SU-DHL-6 (cell line): ENCODE measurements around the gene NTSR1.

Source experiments
- H2AFZ ChIP-seq: fragments of 200-600 bp; sonication (generic); 2 replicates; pipeline ENCODE4 v1.6.1; 2014; ENCODE audit warnings: low read depth, mild to moderate bottlenecking, moderate library complexity, mixed read lengths, antibody characterized with exemption, low read length; ENCODE audit not compliant: severe bottlenecking
- H3F3A ChIP-seq: fragments of 200-600 bp; shearing (Covaris generic); 2 replicates; pipeline ENCODE4 v1.6.0; 2016; ENCODE audit warnings: antibody characterized with exemption, mild to moderate bottlenecking; ENCODE audit not compliant: insufficient read depth
- H3K27ac ChIP-seq: fragments of 200-600 bp; sonication (generic); 2 replicates; pipeline ENCODE4 v1.5.1; 2016; ENCODE audit warnings: low read depth, mild to moderate bottlenecking, low read length, moderate library complexity, mixed read lengths
- H3K27me3 ChIP-seq: fragments of 200-600 bp; sonication (generic), shearing (Covaris generic); 2 replicates; pipeline ENCODE4 v1.6.0; 2014; ENCODE audit warnings: mild to moderate bottlenecking, low read length
- H3K36me3 ChIP-seq: fragments of 200-600 bp; sonication (generic); 2 replicates; pipeline ENCODE4 v1.6.1; 2014; ENCODE audit warnings: mild to moderate bottlenecking, low read length, mixed read lengths
- H3K4me2 ChIP-seq: fragments of 300-600, 200-600 bp; shearing (Covaris generic), sonication (generic); 2 replicates; pipeline ENCODE4 v1.6.0; 2014; ENCODE audit warnings: low read length, low read depth, mild to moderate bottlenecking; ENCODE audit not compliant: poor library complexity, severe bottlenecking
- H3K4me3 ChIP-seq: fragments of 200-600 bp; sonication (generic); 2 replicates; pipeline ENCODE4 v1.5.1; 2014; ENCODE audit warnings: antibody characterized with exemption, low read length, mild to moderate bottlenecking, mixed read lengths; ENCODE audit not compliant: insufficient read depth, poor library complexity, severe bottlenecking
- H3K79me2 ChIP-seq: fragments of 200-600 bp; sonication (generic); 2 replicates; pipeline ENCODE4 v1.6.1; 2014; ENCODE audit warnings: mild to moderate bottlenecking, low read length, moderate library complexity; ENCODE audit not compliant: insufficient read depth
- H3K9ac ChIP-seq: fragments of 200-600 bp; sonication (generic); 2 replicates; pipeline ENCODE4 v1.7.0; 2014; ENCODE audit warnings: mild to moderate bottlenecking, low read length
- H3K9me2 ChIP-seq: fragments of 200-600 bp; sonication (generic); replicated peaks from 2 replicates; pipeline ENCODE4 v1.6.1; 2014; ENCODE audit warnings: low read length; ENCODE audit not compliant: insufficient read depth
- H3K9me3 ChIP-seq: fragments of 200-600 bp; sonication (generic); 2 replicates; pipeline ENCODE4 v1.6.1; 2014; ENCODE audit warnings: low read length, mixed read lengths; ENCODE audit not compliant: insufficient read depth
- H4K20me1 ChIP-seq: fragments of 200-600 bp; sonication (generic); 2 replicates; pipeline ENCODE4 v1.6.1; 2014; ENCODE audit warnings: low read depth, mild to moderate bottlenecking, antibody characterized with exemption, low read length, moderate library complexity, mixed read lengths
- EZH2phosphoT487 ChIP-seq: fragments of 200-600 bp; sonication (generic), shearing (Covaris generic); conservative IDR thresholded peaks from 2 replicates; pipeline ENCODE4 v1.6.1; 2018; ENCODE audit warnings: mild to moderate bottlenecking, antibody characterized with exemption, low read length, moderate library complexity, mixed read lengths
- TF ChIP-seq, protein P1 (sequence below): fragments of 200-600 bp; sonication (generic); IDR thresholded peaks from one replicate; pipeline ENCODE4 v1.5.1; 2017; ENCODE audit warnings: antibody characterized with exemption, mild to moderate bottlenecking, low read length, moderate library complexity; ENCODE audit not compliant: insufficient read depth, poor library complexity, severe bottlenecking

Gene NTSR1

DNA sequence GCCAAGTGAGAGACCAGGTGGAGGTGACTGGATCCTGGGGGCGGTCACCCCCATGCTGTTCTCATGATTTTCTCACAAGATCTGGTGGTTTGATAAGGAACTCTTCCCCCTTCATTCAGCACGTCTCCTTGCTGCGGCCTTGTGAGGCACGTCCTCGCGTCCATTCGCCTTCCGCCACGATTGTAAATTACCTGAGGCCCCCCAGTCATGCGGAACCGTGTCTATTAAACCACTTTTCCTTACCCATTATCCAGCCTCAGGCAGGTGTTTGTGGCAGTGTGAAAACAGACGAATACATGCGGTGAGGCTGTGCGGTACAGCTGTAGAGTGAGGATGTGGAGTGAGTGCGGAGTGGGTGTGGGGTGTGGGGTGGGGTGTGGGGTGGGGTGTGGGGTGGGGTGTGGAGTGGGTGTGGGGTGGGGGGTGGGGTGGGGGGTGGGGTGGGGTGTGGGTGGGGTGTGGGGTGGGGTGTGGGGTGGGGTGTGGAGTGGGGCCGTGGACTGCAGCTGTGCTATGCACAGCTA, 12.1 kb upstream of the NTSR1 start:
- H3F3A ChIP-seq, result no peaks in the 10 kb centered on the region
- H3K79me2 ChIP-seq, result no peaks in the 10 kb centered on the region
- H3K27me3 ChIP-seq, result no peaks in the 10 kb centered on the region
- H2AFZ ChIP-seq, result no peak overlapping the region
- no peak overlapping the region for H3K9ac ChIP-seq
- H3K9me3 ChIP-seq, result no peaks in the 10 kb centered on the region
- H3K4me3 ChIP-seq, result no peak overlapping the region
- H3K27ac ChIP-seq, result no peak overlapping the region
- H3K9me2 ChIP-seq, result no peaks in the 10 kb centered on the region
- no peak overlapping the region for H3K4me2 ChIP-seq
- H4K20me1 ChIP-seq, result no peaks in the 10 kb centered on the region
- H3K36me3 ChIP-seq, result no peaks in the 10 kb centered on the region
- TF ChIP-seq, protein P1, sequence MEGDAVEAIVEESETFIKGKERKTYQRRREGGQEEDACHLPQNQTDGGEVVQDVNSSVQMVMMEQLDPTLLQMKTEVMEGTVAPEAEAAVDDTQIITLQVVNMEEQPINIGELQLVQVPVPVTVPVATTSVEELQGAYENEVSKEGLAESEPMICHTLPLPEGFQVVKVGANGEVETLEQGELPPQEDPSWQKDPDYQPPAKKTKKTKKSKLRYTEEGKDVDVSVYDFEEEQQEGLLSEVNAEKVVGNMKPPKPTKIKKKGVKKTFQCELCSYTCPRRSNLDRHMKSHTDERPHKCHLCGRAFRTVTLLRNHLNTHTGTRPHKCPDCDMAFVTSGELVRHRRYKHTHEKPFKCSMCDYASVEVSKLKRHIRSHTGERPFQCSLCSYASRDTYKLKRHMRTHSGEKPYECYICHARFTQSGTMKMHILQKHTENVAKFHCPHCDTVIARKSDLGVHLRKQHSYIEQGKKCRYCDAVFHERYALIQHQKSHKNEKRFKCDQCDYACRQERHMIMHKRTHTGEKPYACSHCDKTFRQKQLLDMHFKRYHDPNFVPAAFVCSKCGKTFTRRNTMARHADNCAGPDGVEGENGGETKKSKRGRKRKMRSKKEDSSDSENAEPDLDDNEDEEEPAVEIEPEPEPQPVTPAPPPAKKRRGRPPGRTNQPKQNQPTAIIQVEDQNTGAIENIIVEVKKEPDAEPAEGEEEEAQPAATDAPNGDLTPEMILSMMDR, result no peak
- TF ChIP-seq EZH2phosphoT487, result no peak

DNA sequence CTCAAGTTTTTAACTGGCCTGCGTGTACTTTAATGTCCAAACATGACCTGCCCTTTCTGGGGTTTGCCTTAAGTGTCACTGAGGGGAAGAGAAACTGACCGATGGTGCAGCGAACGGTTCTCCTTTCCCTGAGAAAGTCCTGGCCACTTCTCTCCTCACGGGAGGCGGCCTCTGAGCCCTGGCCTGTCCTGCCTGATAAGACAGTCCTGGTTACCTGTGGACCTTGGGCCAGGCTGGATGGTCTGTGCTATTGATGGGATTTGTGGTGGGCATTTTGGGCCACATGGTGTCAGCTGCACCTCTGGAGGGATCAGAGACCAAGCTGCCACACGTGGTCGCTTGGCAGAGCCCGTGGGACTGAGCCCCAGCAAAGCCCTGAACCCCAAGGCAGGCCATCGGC, 11.6 kb upstream of the NTSR1 start:
- Histone ChIP-seq H3K27me3 (no peaks in the 10 kb centered on the region), H3K4me3 (no peak overlapping the region), H2AFZ (no peak overlapping the region), H3K9me2 (no peaks in the 10 kb centered on the region), H3K4me2 (no peak overlapping the region), H3K9ac (no peak overlapping the region), H3K79me2 (no peaks in the 10 kb centered on the region), H3K36me3 (no peaks in the 10 kb centered on the region), H3K9me3 (no peaks in the 10 kb centered on the region), H4K20me1 (no peaks in the 10 kb centered on the region), H3K27ac (no peak overlapping the region), H3F3A (no peaks in the 10 kb centered on the region)
- TF ChIP-seq EZH2phosphoT487, result no peak
- TF ChIP-seq, protein P1, result no peak

DNA sequence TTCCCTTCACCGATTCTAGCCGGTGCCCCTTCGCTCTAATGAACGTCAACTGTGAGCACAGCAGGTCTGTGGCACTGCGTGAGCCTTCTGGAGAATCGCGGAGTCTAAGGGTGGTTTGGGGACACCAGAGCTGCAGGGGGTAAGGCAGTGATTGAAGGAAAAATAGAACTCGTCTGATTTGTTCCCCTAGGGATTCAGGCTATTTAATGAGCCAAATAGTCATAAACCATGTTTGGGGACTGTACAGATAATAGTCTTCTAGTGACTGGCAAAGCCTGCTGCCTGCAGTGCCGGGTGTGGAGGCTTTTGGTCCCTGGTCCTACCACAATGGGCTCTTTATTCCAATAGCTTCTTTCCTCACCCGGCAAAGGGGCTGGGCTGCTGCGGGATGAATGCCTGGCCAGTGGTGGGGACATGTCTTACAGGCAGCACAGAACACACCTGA, 11.1 kb upstream of the NTSR1 start:
- H3K9me3 ChIP-seq, result no peaks in the 10 kb centered on the region
- no peaks in the 10 kb centered on the region for H3K79me2 ChIP-seq
- no peak overlapping the region for H3K27ac ChIP-seq
- no peak overlapping the region for H2AFZ ChIP-seq
- H3K27me3 ChIP-seq, result no peaks in the 10 kb centered on the region
- H3K9me2 ChIP-seq, result no peaks in the 10 kb centered on the region
- H3K9ac ChIP-seq, result no peak overlapping the region
- H3K36me3 ChIP-seq, result no peaks in the 10 kb centered on the region
- H3K4me2 ChIP-seq, result no peak overlapping the region
- no peaks in the 10 kb centered on the region for H3F3A ChIP-seq
- TF ChIP-seq, protein P1, result no peak
- TF ChIP-seq EZH2phosphoT487, result no peak
- no peak overlapping the region for H3K4me3 ChIP-seq
- H4K20me1 ChIP-seq, result no peaks in the 10 kb centered on the region
